Trophoblast cell (in vitro differentiated cells and primary cell): ENCODE data around the gene MMP17.
A peak's percentile ranks its signal among the peaks of the same experiment; 100 is the strongest.

Experiments used
- DNase-seq, 2 donors: peaks; one replicate each; pipeline ENCODE4 v3.0.0-alpha.2; 2016
- H2AFZ ChIP-seq: 2 replicates; pipeline ENCODE4 v1.6.1; 2013; ENCODE audit warnings: low read length, moderate library complexity, mild to moderate bottlenecking; ENCODE audit not compliant: insufficient read depth, poor library complexity
- H2AK5ac ChIP-seq: 2 replicates; pipeline ENCODE4 v1.6.1; 2013; ENCODE audit warnings: mild to moderate bottlenecking, low read length
- H2BK120ac ChIP-seq: 2 replicates; pipeline ENCODE4 v1.6.1; 2013; ENCODE audit warnings: low read length, mild to moderate bottlenecking, moderate library complexity; ENCODE audit not compliant: insufficient read depth, poor library complexity
- H2BK12ac ChIP-seq: 2 replicates; pipeline ENCODE4 v1.6.1; 2013; ENCODE audit warnings: mild to moderate bottlenecking, low read length, moderate library complexity
- H2BK5ac ChIP-seq: 2 replicates; pipeline ENCODE4 v1.6.1; 2013; ENCODE audit warnings: low read length, low read depth, moderate library complexity, mild to moderate bottlenecking; ENCODE audit not compliant: poor library complexity
- H3K14ac ChIP-seq: 2 replicates; pipeline ENCODE4 v1.6.1; 2013; ENCODE audit warnings: mild to moderate bottlenecking, low read length
- H3K18ac ChIP-seq: 2 replicates; pipeline ENCODE4 v1.6.1; 2013; ENCODE audit warnings: mild to moderate bottlenecking, low read length
- H3K23ac ChIP-seq: 2 replicates; pipeline ENCODE4 v1.6.1; 2013; ENCODE audit warnings: low read length
- H3K27ac ChIP-seq: 2 replicates; pipeline ENCODE4 v1.5.1; 2013; ENCODE audit warnings: low read depth, mild to moderate bottlenecking, inconsistent platforms, low read length, moderate library complexity
- H3K27me3 ChIP-seq: 2 replicates; pipeline ENCODE4 v1.6.1; 2013; ENCODE audit warnings: inconsistent platforms, mild to moderate bottlenecking, low read length, moderate library complexity; ENCODE audit not compliant: insufficient read depth
- H3K36me3 ChIP-seq, 2 experiments: 1 replicate in 1 of 2; 2 replicates in 1 of 2; pipeline ENCODE4 v1.6.1; 2013; ENCODE audit warnings: low read length in 2 of 2, mild to moderate bottlenecking in 2 of 2, moderate library complexity in 1 of 2; ENCODE audit not compliant: insufficient read depth in 2 of 2, control insufficient read depth in 1 of 2
- H3K4ac ChIP-seq: 2 replicates; pipeline ENCODE4 v1.6.1; 2013; ENCODE audit warnings: low read depth, mild to moderate bottlenecking, low read length, moderate library complexity
- H3K4me1 ChIP-seq, 2 experiments: 1 replicate in 1 of 2; 2 replicates in 1 of 2; pipeline ENCODE4 v1.6.1; 2013; ENCODE audit warnings: low read length in 2 of 2, mild to moderate bottlenecking in 2 of 2, moderate library complexity in 1 of 2; ENCODE audit not compliant: insufficient read depth in 2 of 2, control insufficient read depth in 1 of 2
- H3K4me2 ChIP-seq: 2 replicates; pipeline ENCODE4 v1.6.1; 2013; ENCODE audit warnings: inconsistent platforms, mild to moderate bottlenecking, low read length, moderate library complexity
- H3K4me3 ChIP-seq: 2 replicates; pipeline ENCODE4 v1.5.1; 2013; ENCODE audit warnings: mild to moderate bottlenecking, low read depth, low read length, inconsistent platforms
- H3K79me1 ChIP-seq: one replicate; pipeline ENCODE4 v1.6.1; 2013; ENCODE audit warnings: low read length
- H3K79me2 ChIP-seq: 2 replicates; pipeline ENCODE4 v1.6.1; 2013; ENCODE audit warnings: low read length, mild to moderate bottlenecking; ENCODE audit not compliant: control insufficient read depth, insufficient read depth, poor library complexity
- H3K9ac ChIP-seq: 2 replicates; pipeline ENCODE4 v1.6.1; 2013; ENCODE audit warnings: mild to moderate bottlenecking, low read length
- H3K9me3 ChIP-seq: 2 replicates; pipeline ENCODE4 v1.6.1; 2013; ENCODE audit warnings: low read depth, mild to moderate bottlenecking, control low read depth, inconsistent platforms, low read length; ENCODE audit not compliant: insufficient read depth
- H4K12ac ChIP-seq: 2 replicates; pipeline ENCODE4 v1.6.1; 2013; ENCODE audit warnings: low read depth, mild to moderate bottlenecking, low read length, moderate library complexity
- H4K8ac ChIP-seq: 2 replicates; pipeline ENCODE4 v1.6.1; 2013; ENCODE audit warnings: low read depth, mild to moderate bottlenecking, low read length, moderate library complexity
- H4K91ac ChIP-seq: one replicate; pipeline ENCODE4 v1.6.1; 2013; ENCODE audit warnings: low read depth, mild to moderate bottlenecking, low read length, moderate library complexity
- WGBS: extraction: QIAGEN DNeasy Blood & Tissue Kit; methylation state at CpG from one replicate; pipeline ENCODE4 v1.1.7; 2013; ENCODE audit warnings: missing lambda C conversion rate; ENCODE audit not compliant: insufficient read length, insufficient coverage; ENCODE audit errors: extremely low coverage; 5-methylcytosine and 5-hydroxymethylcytosine counted together

The MMP17 gene

GRCh38 chr12:131848753-131849152, 20.6 kb downstream of the MMP17 start:
- no peak overlapping the region for H3K14ac ChIP-seq
- no peak for DNase-seq
- no peak overlapping the region for H2AFZ ChIP-seq
- H3K27me3 ChIP-seq = no peaks in the 10 kb centered on the region
- H2BK12ac ChIP-seq = no peak overlapping the region
- no peak overlapping the region for H2BK5ac ChIP-seq
- no peak overlapping the region for H3K23ac ChIP-seq
- WGBS = no CpG with 5 or more reads among the region's 24 CpGs
- no peaks in the 10 kb centered on the region for H3K9me3 ChIP-seq
- peaks cover 4 to 6% of the 10 kb centered on the region in 2 experiments for H3K36me3 ChIP-seq
- H4K12ac ChIP-seq = no peak overlapping the region
- no peak overlapping the region for H3K9ac ChIP-seq
- no peak overlapping the region for H4K8ac ChIP-seq
- H3K79me2 ChIP-seq = no peaks in the 10 kb centered on the region
- H3K4me2 ChIP-seq = no peak overlapping the region
- H3K18ac ChIP-seq = no peak overlapping the region
- no peak overlapping the region for H2BK120ac ChIP-seq
- no peak overlapping the region for H4K91ac ChIP-seq
- H3K27ac ChIP-seq = no peak overlapping the region
- no peak overlapping the region for H3K4me3 ChIP-seq
- no peak overlapping the region for H2AK5ac ChIP-seq
- no peaks in the 10 kb centered on the region for H3K79me1 ChIP-seq
- no peaks in the 10 kb centered on the region for H3K4me1 ChIP-seq
- H3K4ac ChIP-seq = no peak overlapping the region

- no peak overlapping the region for H3K9ac ChIP-seq
- no peak overlapping the region for H4K8ac ChIP-seq
- no peaks in the 10 kb centered on the region for H3K79me2 ChIP-seq
- peaks cover 4 to 6% of the 10 kb centered on the region in 2 experiments for H3K36me3 ChIP-seq
- no peak overlapping the region for H3K27ac ChIP-seq
- no peak overlapping the region for H4K91ac ChIP-seq
- no peaks in the 10 kb centered on the region for H3K9me3 ChIP-seq
- no peak overlapping the region for H2AFZ ChIP-seq
- H3K27me3 ChIP-seq = no peaks in the 10 kb centered on the region
- H3K4me2 ChIP-seq = no peak overlapping the region
- H3K18ac ChIP-seq = no peak overlapping the region
- no peak overlapping the region for H3K14ac ChIP-seq
- no peaks in the 10 kb centered on the region for H3K4me1 ChIP-seq
- H2AK5ac ChIP-seq = no peak overlapping the region
- H2BK120ac ChIP-seq = no peak overlapping the region
- no peak overlapping the region for H3K4me3 ChIP-seq
- H3K4ac ChIP-seq = no peak overlapping the region
- H4K12ac ChIP-seq = no peak overlapping the region
- H2BK5ac ChIP-seq = no peak overlapping the region
- no peaks in the 10 kb centered on the region for H3K79me1 ChIP-seq
- no peak overlapping the region for H3K23ac ChIP-seq
- WGBS = no CpG with 5 or more reads among the region's 47 CpGs
- DNase-seq = no peak
- no peak overlapping the region for H2BK12ac ChIP-seq
These were observed 21.7 kb downstream of the MMP17 start for GRCh38 chr12:131849700-131850553.

- Histone ChIP-seq H2BK5ac (no peak overlapping the region), H4K12ac (no peak overlapping the region), H2AK5ac (no peak overlapping the region), H3K79me1 (no peaks in the 10 kb centered on the region), H3K27ac (no peak overlapping the region), H3K79me2 (no peaks in the 10 kb centered on the region), H3K4ac (no peak overlapping the region), H3K9me3 (no peaks in the 10 kb centered on the region), H2AFZ (no peak overlapping the region), H3K27me3 (no peaks in the 10 kb centered on the region), H3K4me2 (no peak overlapping the region), H3K14ac (no peak overlapping the region), H2BK120ac (no peak overlapping the region), H3K18ac (no peak overlapping the region), H2BK12ac (no peak overlapping the region), H4K8ac (no peak overlapping the region), H3K9ac (no peak overlapping the region), H3K23ac (no peak overlapping the region), H3K36me3 (no peaks in the 10 kb centered on the region), H3K4me3 (no peak overlapping the region), H3K4me1 (no peaks in the 10 kb centered on the region), H4K91ac (no peak overlapping the region)
- no CpG with 5 or more reads among the region's 41 CpGs for WGBS
- DNase-seq = peak in 1 of 2 donors; percentile 50
These were observed 22.8 kb downstream of the MMP17 start for GRCh38 chr12:131850856-131851559.

GRCh38 chr12:131851741-131852550, 23.8 kb downstream of the MMP17 start:
- no peak overlapping the region for H3K23ac ChIP-seq
- no peaks in the 10 kb centered on the region for H3K27me3 ChIP-seq
- no peak overlapping the region for H2AK5ac ChIP-seq
- no peak overlapping the region for H2BK5ac ChIP-seq
- H3K14ac ChIP-seq = no peak overlapping the region
- no peak overlapping the region for H2BK120ac ChIP-seq
- no peak overlapping the region for H3K4me2 ChIP-seq
- DNase-seq = no peak
- H3K79me2 ChIP-seq = no peaks in the 10 kb centered on the region
- H3K36me3 ChIP-seq = no peaks in the 10 kb centered on the region
- H3K4me1 ChIP-seq = no peaks in the 10 kb centered on the region
- no peak overlapping the region for H4K8ac ChIP-seq
- no peak overlapping the region for H4K91ac ChIP-seq
- no peak overlapping the region for H3K27ac ChIP-seq
- WGBS = no CpG with 5 or more reads among the region's 37 CpGs
- H3K9me3 ChIP-seq = no peaks in the 10 kb centered on the region
- no peak overlapping the region for H3K4ac ChIP-seq
- H2AFZ ChIP-seq = no peak overlapping the region
- H3K4me3 ChIP-seq = no peak overlapping the region
- no peak overlapping the region for H3K9ac ChIP-seq
- H4K12ac ChIP-seq = no peak overlapping the region
- H3K18ac ChIP-seq = no peak overlapping the region
- no peak overlapping the region for H2BK12ac ChIP-seq
- no peaks in the 10 kb centered on the region for H3K79me1 ChIP-seq
